ENCODE data around the gene HIVEP3.

The HIVEP3 gene

DNA sequence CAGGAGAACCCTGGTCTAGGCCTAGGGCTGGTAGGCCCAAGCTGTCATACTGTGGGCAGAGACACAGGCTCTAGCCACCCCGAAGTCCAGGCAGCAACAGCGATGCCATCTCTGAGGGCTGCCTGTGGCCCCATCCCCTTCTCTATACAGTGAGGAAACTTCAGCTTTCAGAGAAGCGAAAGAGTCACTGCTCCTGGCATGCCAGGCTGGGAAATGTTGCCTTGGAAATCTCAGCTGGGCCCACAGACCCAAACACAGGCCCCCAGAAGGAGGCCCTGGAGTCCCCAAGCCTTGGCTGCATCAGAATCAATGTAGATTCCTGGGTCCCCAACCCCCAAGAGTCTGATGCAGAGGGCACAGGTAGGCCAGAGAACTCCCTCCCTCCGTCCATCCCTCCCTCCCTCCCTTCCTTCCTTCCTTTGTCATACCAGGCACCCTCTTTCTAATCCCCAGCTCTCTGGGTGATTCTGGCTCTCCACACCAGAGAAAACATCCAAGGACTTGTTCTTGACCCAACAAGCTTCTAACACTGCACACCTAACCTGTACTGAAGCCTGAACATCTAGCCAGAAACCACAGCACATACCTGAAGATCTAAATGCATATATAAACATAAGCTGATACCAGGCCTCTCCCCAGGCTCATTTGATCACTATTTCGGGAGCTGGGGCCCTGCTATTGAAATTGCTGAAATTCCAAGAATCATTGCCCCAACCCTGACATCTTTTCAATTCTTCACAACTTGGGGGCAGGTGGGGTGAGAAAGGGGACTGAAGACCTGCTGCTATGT is 291.0 kb downstream of the HIVEP3 start:
- no peak for ATAC-seq (ENCODE audit: insufficient read depth, low read depth)
- DNase-seq: no peak
- no peak overlapping the region for H3K9ac ChIP-seq (ENCODE audit: low read depth, low read length)

DNA sequence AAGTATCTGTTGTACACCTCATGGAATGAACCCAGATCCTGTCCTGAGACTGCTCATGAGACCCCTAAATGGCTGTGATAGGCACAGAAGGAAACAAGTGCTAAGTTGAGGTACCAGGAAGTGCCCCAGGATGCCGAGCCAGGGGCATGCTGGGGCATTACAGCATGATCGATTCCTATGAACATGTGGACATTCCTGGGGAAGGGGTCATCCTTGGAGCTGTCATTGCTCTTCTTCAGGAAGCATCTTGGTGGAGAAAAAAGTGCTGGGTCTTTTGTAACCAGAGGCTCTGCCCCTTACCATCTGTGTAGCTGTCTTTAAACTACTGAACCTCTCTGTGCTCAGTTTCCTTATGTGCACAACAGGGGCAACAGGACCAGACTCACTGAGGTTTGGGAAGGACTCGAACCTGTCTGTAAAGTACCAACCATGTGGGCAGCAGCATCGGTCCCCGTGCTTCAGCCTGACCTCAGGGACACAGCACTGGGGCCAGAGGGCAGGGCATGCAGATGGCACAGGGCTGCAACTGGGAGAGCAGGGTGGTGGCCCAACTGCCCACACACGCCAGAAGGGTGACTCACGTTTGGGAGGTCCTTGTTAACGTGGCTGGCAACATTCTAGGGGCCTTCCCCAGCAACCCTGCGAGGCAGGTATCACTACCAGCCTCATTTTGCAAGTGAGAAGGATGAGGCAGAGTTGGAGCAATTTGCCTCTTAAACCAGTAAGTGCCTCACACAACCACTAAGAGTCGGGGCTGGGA is 291.9 kb downstream of the HIVEP3 start:
- H2AFZ ChIP-seq (ENCODE audit: low read depth, low read length): no peak overlapping the region
- peaks cover 98% of the 10 kb centered on the region for H3K36me3 ChIP-seq (ENCODE audit: insufficient read depth, low read length)
- H3K4me3 ChIP-seq (ENCODE audit: low read depth in 1 of 2, low read length in 2 of 2): no peak overlapping the region
- peaks cover 24% of the 10 kb centered on the region for H3K4me1 ChIP-seq (ENCODE audit: insufficient read depth, low read length)
- H3K79me2 ChIP-seq (ENCODE audit: insufficient read depth, low read length): peaks cover 100% of the 10 kb centered on the region
- no peaks in the 10 kb centered on the region for H3K9me3 ChIP-seq (ENCODE audit: insufficient read depth, low read length, severe bottlenecking)
- no peak for DNase-seq
- H4K20me1 ChIP-seq (ENCODE audit: insufficient read depth, low read length): peaks cover 95% of the 10 kb centered on the region
- H3K27me3 ChIP-seq (ENCODE audit: insufficient read depth, low read length, poor library complexity): no peaks in the 10 kb centered on the region
- H3K9ac ChIP-seq (ENCODE audit: low read depth, low read length): no peak overlapping the region
- TF ChIP-seq EZH2 (IDR thresholded peaks at IDR 0.05; ENCODE audit: borderline replicate concordance, low read depth, low read length, severe bottlenecking): no peak
- TF ChIP-seq, protein P1, sequence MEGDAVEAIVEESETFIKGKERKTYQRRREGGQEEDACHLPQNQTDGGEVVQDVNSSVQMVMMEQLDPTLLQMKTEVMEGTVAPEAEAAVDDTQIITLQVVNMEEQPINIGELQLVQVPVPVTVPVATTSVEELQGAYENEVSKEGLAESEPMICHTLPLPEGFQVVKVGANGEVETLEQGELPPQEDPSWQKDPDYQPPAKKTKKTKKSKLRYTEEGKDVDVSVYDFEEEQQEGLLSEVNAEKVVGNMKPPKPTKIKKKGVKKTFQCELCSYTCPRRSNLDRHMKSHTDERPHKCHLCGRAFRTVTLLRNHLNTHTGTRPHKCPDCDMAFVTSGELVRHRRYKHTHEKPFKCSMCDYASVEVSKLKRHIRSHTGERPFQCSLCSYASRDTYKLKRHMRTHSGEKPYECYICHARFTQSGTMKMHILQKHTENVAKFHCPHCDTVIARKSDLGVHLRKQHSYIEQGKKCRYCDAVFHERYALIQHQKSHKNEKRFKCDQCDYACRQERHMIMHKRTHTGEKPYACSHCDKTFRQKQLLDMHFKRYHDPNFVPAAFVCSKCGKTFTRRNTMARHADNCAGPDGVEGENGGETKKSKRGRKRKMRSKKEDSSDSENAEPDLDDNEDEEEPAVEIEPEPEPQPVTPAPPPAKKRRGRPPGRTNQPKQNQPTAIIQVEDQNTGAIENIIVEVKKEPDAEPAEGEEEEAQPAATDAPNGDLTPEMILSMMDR (IDR thresholded peaks at IDR 0.05; ENCODE audit: borderline replicate concordance, extremely low read depth, low read length, poor library complexity, severe bottlenecking): no peak
- peak overlapping the region; percentile 43 for H3K27ac ChIP-seq (ENCODE audit: low read length)
- H3K4me2 ChIP-seq (ENCODE audit: insufficient read depth, low read length): no peak overlapping the region
- no peak for ATAC-seq (ENCODE audit: insufficient read depth, low read depth)

More for the DNA sequence above, 291.0 kb downstream of the HIVEP3 start:
- peaks cover 24% of the 10 kb centered on the region for H3K4me1 ChIP-seq (ENCODE audit: insufficient read depth, low read length)
- H3K27ac ChIP-seq (ENCODE audit: low read length): peak overlapping the region; percentile 56
- no peak overlapping the region for H2AFZ ChIP-seq (ENCODE audit: low read depth, low read length)
- H3K4me2 ChIP-seq (ENCODE audit: insufficient read depth, low read length): no peak overlapping the region
- TF ChIP-seq EZH2 (IDR thresholded peaks at IDR 0.05; ENCODE audit: borderline replicate concordance, low read depth, low read length, severe bottlenecking): no peak
- TF ChIP-seq, protein P1 (IDR thresholded peaks at IDR 0.05; ENCODE audit: borderline replicate concordance, extremely low read depth, low read length, poor library complexity, severe bottlenecking): no peak
- no peak overlapping the region for H3K4me3 ChIP-seq (ENCODE audit: low read depth in 1 of 2, low read length in 2 of 2)
- no peaks in the 10 kb centered on the region for H3K9me3 ChIP-seq (ENCODE audit: insufficient read depth, low read length, severe bottlenecking)
- peaks cover 100% of the 10 kb centered on the region for H3K79me2 ChIP-seq (ENCODE audit: insufficient read depth, low read length)
- H3K36me3 ChIP-seq (ENCODE audit: insufficient read depth, low read length): peaks cover 96% of the 10 kb centered on the region
- no peaks in the 10 kb centered on the region for H3K27me3 ChIP-seq (ENCODE audit: insufficient read depth, low read length, poor library complexity)
- H4K20me1 ChIP-seq (ENCODE audit: insufficient read depth, low read length): peaks cover 95% of the 10 kb centered on the region

DNA sequence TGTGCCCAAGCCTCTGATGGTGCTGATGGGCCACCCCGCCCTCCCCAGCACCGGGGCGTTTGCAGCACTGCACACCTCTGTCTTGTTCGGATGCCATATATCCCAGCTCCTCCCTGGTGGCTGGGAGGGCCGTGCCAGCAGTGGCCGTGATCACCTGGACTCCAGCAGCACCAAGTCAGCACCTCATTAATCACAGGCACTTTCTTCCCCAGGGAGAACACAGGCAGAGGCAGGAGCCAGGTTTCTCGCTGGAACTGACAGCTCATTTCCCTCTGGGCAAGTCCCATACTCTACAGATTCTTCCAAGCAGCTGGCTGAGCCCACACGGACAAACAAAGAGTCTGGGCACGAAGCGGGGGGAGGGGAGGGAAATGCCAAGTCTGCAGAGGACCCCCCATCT is 292.6 kb downstream of the HIVEP3 start:
- Histone ChIP-seq H3K9ac (ENCODE audit: low read depth, low read length) (no peak overlapping the region), H3K4me3 (ENCODE audit: low read depth in 1 of 2, low read length in 2 of 2) (no peak overlapping the region), H3K27me3 (ENCODE audit: insufficient read depth, low read length, poor library complexity) (no peaks in the 10 kb centered on the region), H3K9me3 (ENCODE audit: insufficient read depth, low read length, severe bottlenecking) (no peaks in the 10 kb centered on the region), H3K4me1 (ENCODE audit: insufficient read depth, low read length) (peaks cover 24% of the 10 kb centered on the region), H2AFZ (ENCODE audit: low read depth, low read length) (no peak overlapping the region), H3K36me3 (ENCODE audit: insufficient read depth, low read length) (peaks cover 96% of the 10 kb centered on the region), H3K79me2 (ENCODE audit: insufficient read depth, low read length) (peaks cover 100% of the 10 kb centered on the region), H4K20me1 (ENCODE audit: insufficient read depth, low read length) (peaks cover 95% of the 10 kb centered on the region), H3K27ac (ENCODE audit: low read length) (peak overlapping the region; percentile 43), H3K4me2 (ENCODE audit: insufficient read depth, low read length) (no peak overlapping the region)
- no peak for TF ChIP-seq EZH2 (IDR thresholded peaks at IDR 0.05; ENCODE audit: borderline replicate concordance, low read depth, low read length, severe bottlenecking)
- TF ChIP-seq, protein P1 (IDR thresholded peaks at IDR 0.05; ENCODE audit: borderline replicate concordance, extremely low read depth, low read length, poor library complexity, severe bottlenecking): no peak
- DNase-seq (no peak), ATAC-seq (ENCODE audit: insufficient read depth, low read depth) (no peak)

Measured in DND-41 (cell line).